Measurements from ENCODE around the gene DPYD.

DNA sequence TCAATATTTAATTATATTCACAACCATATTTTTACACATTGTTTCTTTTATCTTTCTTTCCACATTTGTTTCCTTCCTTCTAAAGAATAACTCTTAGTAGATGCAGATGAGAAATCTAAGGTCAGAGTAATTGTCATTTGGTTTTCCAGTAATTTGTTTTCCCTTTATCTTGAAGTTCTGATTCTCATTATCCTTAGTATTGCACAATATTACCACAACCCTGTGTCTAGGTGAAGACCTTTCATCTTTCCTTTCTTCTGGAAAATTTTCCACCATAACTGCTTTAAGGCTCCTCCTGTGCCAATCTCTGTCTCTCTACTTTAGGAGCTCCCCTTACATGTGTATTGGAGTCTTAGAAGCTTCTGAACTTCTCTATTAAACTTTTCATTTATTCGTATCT is 209.0 kb downstream of the DPYD start:
- no peak for TF ChIP-seq KDM2B (CRISPR knock-in tag; IDR thresholded peaks at IDR 0.05)
- TF ChIP-seq ZNF76 (CRISPR knock-in tag; IDR thresholded peaks at IDR 0.05; ENCODE audit: borderline replicate concordance): no peak
- TF ChIP-seq ZNF766 (CRISPR knock-in tag; conservative IDR thresholded peaks at IDR 0.05): no peak
- TF ChIP-seq GABPB1 (CRISPR knock-in tag; IDR thresholded peaks at IDR 0.05): no peak
- TF ChIP-seq, protein P1, sequence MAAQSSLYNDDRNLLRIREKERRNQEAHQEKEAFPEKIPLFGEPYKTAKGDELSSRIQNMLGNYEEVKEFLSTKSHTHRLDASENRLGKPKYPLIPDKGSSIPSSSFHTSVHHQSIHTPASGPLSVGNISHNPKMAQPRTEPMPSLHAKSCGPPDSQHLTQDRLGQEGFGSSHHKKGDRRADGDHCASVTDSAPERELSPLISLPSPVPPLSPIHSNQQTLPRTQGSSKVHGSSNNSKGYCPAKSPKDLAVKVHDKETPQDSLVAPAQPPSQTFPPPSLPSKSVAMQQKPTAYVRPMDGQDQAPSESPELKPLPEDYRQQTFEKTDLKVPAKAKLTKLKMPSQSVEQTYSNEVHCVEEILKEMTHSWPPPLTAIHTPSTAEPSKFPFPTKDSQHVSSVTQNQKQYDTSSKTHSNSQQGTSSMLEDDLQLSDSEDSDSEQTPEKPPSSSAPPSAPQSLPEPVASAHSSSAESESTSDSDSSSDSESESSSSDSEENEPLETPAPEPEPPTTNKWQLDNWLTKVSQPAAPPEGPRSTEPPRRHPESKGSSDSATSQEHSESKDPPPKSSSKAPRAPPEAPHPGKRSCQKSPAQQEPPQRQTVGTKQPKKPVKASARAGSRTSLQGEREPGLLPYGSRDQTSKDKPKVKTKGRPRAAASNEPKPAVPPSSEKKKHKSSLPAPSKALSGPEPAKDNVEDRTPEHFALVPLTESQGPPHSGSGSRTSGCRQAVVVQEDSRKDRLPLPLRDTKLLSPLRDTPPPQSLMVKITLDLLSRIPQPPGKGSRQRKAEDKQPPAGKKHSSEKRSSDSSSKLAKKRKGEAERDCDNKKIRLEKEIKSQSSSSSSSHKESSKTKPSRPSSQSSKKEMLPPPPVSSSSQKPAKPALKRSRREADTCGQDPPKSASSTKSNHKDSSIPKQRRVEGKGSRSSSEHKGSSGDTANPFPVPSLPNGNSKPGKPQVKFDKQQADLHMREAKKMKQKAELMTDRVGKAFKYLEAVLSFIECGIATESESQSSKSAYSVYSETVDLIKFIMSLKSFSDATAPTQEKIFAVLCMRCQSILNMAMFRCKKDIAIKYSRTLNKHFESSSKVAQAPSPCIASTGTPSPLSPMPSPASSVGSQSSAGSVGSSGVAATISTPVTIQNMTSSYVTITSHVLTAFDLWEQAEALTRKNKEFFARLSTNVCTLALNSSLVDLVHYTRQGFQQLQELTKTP (IDR thresholded peaks at IDR 0.05; ENCODE audit: low read depth in 1 of 2, partially characterized antibody in 2 of 2): no peak
- TF ChIP-seq MYC (IDR thresholded peaks at IDR 0.05; ENCODE audit: low read depth, low read length): no peak
- TF ChIP-seq MYC (CRISPR knock-in tag; IDR thresholded peaks at IDR 0.05; ENCODE audit: borderline replicate concordance, low read depth): no peak
- TF ChIP-seq ZNF644 (tag; IDR thresholded peaks at IDR 0.05; ENCODE audit: low read depth): no peak
- TF ChIP-seq KDM1A (IDR thresholded peaks at IDR 0.05): no peak
- TF ChIP-seq EZH2 (IDR thresholded peaks at IDR 0.05; ENCODE audit: borderline replicate concordance, low read depth, low read length): no peak
- no peak for TF ChIP-seq FOS (IDR thresholded peaks at IDR 0.05; ENCODE audit: extremely low read depth, insufficient read length)
- TF ChIP-seq, protein P2, sequence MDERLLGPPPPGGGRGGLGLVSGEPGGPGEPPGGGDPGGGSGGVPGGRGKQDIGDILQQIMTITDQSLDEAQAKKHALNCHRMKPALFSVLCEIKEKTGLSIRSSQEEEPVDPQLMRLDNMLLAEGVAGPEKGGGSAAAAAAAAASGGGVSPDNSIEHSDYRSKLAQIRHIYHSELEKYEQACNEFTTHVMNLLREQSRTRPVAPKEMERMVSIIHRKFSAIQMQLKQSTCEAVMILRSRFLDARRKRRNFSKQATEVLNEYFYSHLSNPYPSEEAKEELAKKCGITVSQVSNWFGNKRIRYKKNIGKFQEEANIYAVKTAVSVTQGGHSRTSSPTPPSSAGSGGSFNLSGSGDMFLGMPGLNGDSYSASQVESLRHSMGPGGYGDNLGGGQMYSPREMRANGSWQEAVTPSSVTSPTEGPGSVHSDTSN (CRISPR knock-in tag; IDR thresholded peaks at IDR 0.05; ENCODE audit: low read depth): no peak
- TF ChIP-seq, protein P2 (tag; conservative IDR thresholded peaks at IDR 0.05; ENCODE audit: low read depth): no peak
- TF ChIP-seq, protein P3, sequence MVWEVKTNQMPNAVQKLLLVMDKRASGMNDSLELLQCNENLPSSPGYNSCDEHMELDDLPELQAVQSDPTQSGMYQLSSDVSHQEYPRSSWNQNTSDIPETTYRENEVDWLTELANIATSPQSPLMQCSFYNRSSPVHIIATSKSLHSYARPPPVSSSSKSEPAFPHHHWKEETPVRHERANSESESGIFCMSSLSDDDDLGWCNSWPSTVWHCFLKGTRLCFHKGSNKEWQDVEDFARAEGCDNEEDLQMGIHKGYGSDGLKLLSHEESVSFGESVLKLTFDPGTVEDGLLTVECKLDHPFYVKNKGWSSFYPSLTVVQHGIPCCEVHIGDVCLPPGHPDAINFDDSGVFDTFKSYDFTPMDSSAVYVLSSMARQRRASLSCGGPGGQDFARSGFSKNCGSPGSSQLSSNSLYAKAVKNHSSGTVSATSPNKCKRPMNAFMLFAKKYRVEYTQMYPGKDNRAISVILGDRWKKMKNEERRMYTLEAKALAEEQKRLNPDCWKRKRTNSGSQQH (CRISPR knock-in tag; IDR thresholded peaks at IDR 0.05): no peak
- TF ChIP-seq, protein P4, sequence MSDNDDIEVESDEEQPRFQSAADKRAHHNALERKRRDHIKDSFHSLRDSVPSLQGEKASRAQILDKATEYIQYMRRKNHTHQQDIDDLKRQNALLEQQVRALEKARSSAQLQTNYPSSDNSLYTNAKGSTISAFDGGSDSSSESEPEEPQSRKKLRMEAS (CRISPR knock-in tag; IDR thresholded peaks at IDR 0.05): no peak
- TF ChIP-seq PCBP1 (IDR thresholded peaks at IDR 0.05; ENCODE audit: low read depth, low read length, poor library complexity, severe bottlenecking): no peak
